Measurements from ENCODE around the gene CCZ1.
A peak's percentile ranks its signal among the peaks of the same experiment; 100 is the strongest.
"Not testable (repeated sequence)": the region's sequence is repeated elsewhere in the genome, so short reads cannot be mapped to it uniquely, and the experiment has no call there.

The CCZ1 gene

DNA sequence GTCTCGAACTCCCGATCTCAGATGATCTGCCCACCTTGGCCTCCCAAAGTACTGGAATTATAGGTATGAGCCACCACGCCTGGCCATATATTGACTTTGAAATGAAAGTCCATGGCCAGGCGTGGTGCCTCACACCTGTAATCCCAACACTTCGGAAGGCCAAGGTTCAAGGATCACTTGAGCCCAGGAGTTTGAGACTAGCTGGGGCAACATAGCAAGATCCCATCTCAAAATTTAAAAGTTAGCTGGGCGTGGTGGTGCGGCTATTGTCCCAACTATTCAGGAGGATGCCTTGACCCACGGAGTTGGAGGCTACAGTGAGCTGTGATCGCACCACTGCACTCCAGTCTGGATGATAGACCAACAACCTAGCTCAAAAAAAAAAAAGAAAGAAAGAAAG lies 6.0 kb upstream of the CCZ1 start:
- DNase-seq (no peak), ATAC-seq (ENCODE audit: insufficient read depth, low read depth) (no peak)
- no peaks in the 10 kb centered on the region for H4K20me1 ChIP-seq (ENCODE audit: insufficient read depth, low read length)
- no peak overlapping the region for H2AFZ ChIP-seq (ENCODE audit: low read depth, low read length)
- H3K27ac ChIP-seq (ENCODE audit: low read length): no peak overlapping the region
- no peaks in the 10 kb centered on the region for H3K36me3 ChIP-seq (ENCODE audit: insufficient read depth, low read length)
- H3K9me3 ChIP-seq (ENCODE audit: insufficient read depth, low read length, severe bottlenecking): no peaks in the 10 kb centered on the region
- no peaks in the 10 kb centered on the region for H3K79me2 ChIP-seq (ENCODE audit: insufficient read depth, low read length)
- H3K4me3 ChIP-seq (ENCODE audit: low read depth in 1 of 2, low read length in 2 of 2): no peak overlapping the region
- no peak overlapping the region for H3K9ac ChIP-seq (ENCODE audit: low read depth, low read length)
- H3K27me3 ChIP-seq (ENCODE audit: insufficient read depth, low read length, poor library complexity): no peaks in the 10 kb centered on the region
- TF ChIP-seq, protein P1, sequence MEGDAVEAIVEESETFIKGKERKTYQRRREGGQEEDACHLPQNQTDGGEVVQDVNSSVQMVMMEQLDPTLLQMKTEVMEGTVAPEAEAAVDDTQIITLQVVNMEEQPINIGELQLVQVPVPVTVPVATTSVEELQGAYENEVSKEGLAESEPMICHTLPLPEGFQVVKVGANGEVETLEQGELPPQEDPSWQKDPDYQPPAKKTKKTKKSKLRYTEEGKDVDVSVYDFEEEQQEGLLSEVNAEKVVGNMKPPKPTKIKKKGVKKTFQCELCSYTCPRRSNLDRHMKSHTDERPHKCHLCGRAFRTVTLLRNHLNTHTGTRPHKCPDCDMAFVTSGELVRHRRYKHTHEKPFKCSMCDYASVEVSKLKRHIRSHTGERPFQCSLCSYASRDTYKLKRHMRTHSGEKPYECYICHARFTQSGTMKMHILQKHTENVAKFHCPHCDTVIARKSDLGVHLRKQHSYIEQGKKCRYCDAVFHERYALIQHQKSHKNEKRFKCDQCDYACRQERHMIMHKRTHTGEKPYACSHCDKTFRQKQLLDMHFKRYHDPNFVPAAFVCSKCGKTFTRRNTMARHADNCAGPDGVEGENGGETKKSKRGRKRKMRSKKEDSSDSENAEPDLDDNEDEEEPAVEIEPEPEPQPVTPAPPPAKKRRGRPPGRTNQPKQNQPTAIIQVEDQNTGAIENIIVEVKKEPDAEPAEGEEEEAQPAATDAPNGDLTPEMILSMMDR (IDR thresholded peaks at IDR 0.05; ENCODE audit: borderline replicate concordance, extremely low read depth, low read length, poor library complexity, severe bottlenecking): no peak
- TF ChIP-seq EZH2 (IDR thresholded peaks at IDR 0.05; ENCODE audit: borderline replicate concordance, low read depth, low read length, severe bottlenecking): no peak
- H3K4me2 ChIP-seq (ENCODE audit: insufficient read depth, low read length): no peak overlapping the region
- H3K4me1 ChIP-seq (ENCODE audit: insufficient read depth, low read length): no peaks in the 10 kb centered on the region

DNA sequence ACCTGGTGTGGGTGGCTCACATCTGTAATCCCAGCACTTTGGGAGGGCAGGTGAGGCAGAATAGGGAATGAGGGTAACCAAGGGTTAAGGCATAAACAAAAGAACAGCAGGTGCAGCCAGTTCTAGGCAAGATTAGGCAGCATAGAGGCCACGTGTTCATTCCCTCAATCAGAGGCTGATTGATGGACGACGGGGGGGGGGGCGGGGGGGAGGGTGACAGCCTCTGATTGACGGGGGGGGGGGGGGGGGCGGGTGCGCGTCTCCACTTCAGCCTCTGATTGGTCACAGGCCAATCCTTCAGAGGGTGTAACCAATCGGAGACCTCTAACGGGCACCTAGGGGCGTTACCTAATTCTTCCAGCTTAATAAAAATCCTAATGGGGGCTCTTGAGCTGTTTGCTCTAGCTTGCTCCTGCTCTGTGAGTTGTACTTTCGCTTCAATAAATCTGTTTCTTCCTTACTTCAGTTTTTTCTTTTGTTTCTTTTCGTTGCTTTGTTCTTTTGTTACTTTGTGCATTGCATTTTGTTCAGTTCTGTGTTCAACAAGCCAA lies 1.1 kb upstream of the CCZ1 start:
- not testable (repeated sequence) for H3K9ac ChIP-seq (ENCODE audit: low read depth, low read length); H3K9me3 ChIP-seq (ENCODE audit: insufficient read depth, low read length, severe bottlenecking); H3K27ac ChIP-seq (ENCODE audit: low read length); DNase-seq; H3K79me2 ChIP-seq (ENCODE audit: insufficient read depth, low read length); H4K20me1 ChIP-seq (ENCODE audit: insufficient read depth, low read length); H3K36me3 ChIP-seq (ENCODE audit: insufficient read depth, low read length); H3K27me3 ChIP-seq (ENCODE audit: insufficient read depth, low read length, poor library complexity); ATAC-seq (ENCODE audit: insufficient read depth, low read depth); H2AFZ ChIP-seq (ENCODE audit: low read depth, low read length)
- Histone ChIP-seq H3K4me1 (ENCODE audit: insufficient read depth, low read length) (peaks cover 13% of the 10 kb centered on the region), H3K4me2 (ENCODE audit: insufficient read depth, low read length) (peak overlapping the region; percentile 56), H3K4me3 (ENCODE audit: low read depth in 1 of 2, low read length in 2 of 2) (peak overlapping the region in 1 of 2 experiments; percentile 56; a peak in 1 of 4 replicates)

DNA sequence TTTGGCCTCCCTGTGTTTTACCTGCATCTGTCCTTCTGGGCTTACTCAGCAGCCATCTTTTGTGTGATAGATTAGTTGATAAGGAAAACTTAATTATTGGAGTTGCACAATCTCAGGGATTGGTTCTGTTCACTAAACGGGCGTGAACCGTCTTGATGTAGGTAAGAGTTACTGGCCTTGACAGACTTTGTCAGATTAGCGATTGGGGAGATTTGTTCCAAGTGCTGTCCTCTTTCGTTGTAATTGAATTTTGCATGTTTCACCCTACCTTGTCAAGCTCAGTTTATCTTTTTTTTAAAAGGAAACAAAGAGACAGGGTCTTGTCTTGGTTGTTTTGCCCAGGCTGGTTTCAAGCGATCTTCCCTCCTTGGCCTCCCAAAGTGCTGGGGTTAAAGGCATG lies 4.5 kb downstream of the CCZ1 start:
- not testable (repeated sequence) for H3K4me2 ChIP-seq (ENCODE audit: insufficient read depth, low read length); H3K27me3 ChIP-seq (ENCODE audit: insufficient read depth, low read length, poor library complexity); ATAC-seq (ENCODE audit: insufficient read depth, low read depth); H3K79me2 ChIP-seq (ENCODE audit: insufficient read depth, low read length); H3K4me3 ChIP-seq (ENCODE audit: low read depth in 1 of 2, low read length in 2 of 2); H3K4me1 ChIP-seq (ENCODE audit: insufficient read depth, low read length); DNase-seq; H3K9ac ChIP-seq (ENCODE audit: low read depth, low read length); H4K20me1 ChIP-seq (ENCODE audit: insufficient read depth, low read length); H3K27ac ChIP-seq (ENCODE audit: low read length); H2AFZ ChIP-seq (ENCODE audit: low read depth, low read length); H3K9me3 ChIP-seq (ENCODE audit: insufficient read depth, low read length, severe bottlenecking)
- H3K36me3 ChIP-seq (ENCODE audit: insufficient read depth, low read length): peaks cover 19% of the 10 kb centered on the region; the same call in 1 of the 2 replicates

DNA sequence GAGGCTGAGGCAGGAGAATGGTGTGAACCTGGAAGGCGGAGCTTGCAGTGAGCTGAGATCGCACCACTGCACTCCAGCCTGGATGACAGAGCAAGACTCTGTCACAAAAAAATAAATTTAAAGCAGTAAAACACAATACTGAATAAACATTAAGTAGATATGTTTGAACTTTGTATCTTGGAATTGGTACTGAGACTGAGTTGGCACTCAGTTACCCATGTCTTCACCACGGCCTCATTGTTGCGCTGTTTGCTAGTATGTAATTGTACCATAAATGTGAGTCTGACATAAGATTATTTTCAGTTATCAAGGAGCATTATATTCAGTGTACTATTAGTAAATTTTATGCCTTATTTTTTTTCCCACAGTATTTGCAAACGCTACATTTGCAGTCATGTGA lies 6.2 kb downstream of the CCZ1 start:
- H3K4me1 ChIP-seq (ENCODE audit: insufficient read depth, low read length); H4K20me1 ChIP-seq (ENCODE audit: insufficient read depth, low read length); H3K27ac ChIP-seq (ENCODE audit: low read length); H2AFZ ChIP-seq (ENCODE audit: low read depth, low read length); H3K79me2 ChIP-seq (ENCODE audit: insufficient read depth, low read length); H3K9me3 ChIP-seq (ENCODE audit: insufficient read depth, low read length, severe bottlenecking); H3K4me3 ChIP-seq (ENCODE audit: low read depth in 1 of 2, low read length in 2 of 2); ATAC-seq (ENCODE audit: insufficient read depth, low read depth); DNase-seq; H3K9ac ChIP-seq (ENCODE audit: low read depth, low read length); H3K4me2 ChIP-seq (ENCODE audit: insufficient read depth, low read length); H3K27me3 ChIP-seq (ENCODE audit: insufficient read depth, low read length, poor library complexity): not testable (repeated sequence)
- H3K36me3 ChIP-seq (ENCODE audit: insufficient read depth, low read length): peaks cover 19% of the 10 kb centered on the region; the same call in 1 of the 2 replicates

DNA sequence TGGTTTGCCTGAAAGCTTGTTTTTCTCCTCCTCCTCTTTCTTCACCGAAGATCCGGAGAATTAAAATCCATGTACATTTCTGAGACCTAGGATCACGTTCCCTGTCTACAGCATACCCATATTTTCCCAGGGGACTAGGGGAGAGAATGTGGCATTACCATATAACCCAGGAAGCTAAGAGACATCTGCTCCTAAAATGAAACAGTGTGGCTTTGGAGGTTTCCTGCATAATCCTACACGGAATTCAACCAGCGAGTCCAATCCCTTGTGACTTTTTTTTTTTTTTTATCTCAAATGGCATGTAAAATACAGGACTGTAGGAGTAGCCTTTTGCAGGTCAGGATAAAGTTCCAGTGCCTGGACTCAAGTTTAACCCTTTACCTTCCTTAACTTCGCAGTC lies 10.3 kb downstream of the CCZ1 start:
- H3K9ac ChIP-seq (ENCODE audit: low read depth, low read length); H3K27me3 ChIP-seq (ENCODE audit: insufficient read depth, low read length, poor library complexity); H3K27ac ChIP-seq (ENCODE audit: low read length); H3K79me2 ChIP-seq (ENCODE audit: insufficient read depth, low read length); H4K20me1 ChIP-seq (ENCODE audit: insufficient read depth, low read length); H3K4me1 ChIP-seq (ENCODE audit: insufficient read depth, low read length); H3K4me3 ChIP-seq (ENCODE audit: low read depth in 1 of 2, low read length in 2 of 2); H3K4me2 ChIP-seq (ENCODE audit: insufficient read depth, low read length); H2AFZ ChIP-seq (ENCODE audit: low read depth, low read length); ATAC-seq (ENCODE audit: insufficient read depth, low read depth); DNase-seq; H3K9me3 ChIP-seq (ENCODE audit: insufficient read depth, low read length, severe bottlenecking): not testable (repeated sequence)
- peaks cover 25% of the 10 kb centered on the region; the same call in 1 of the 2 replicates for H3K36me3 ChIP-seq (ENCODE audit: insufficient read depth, low read length)

DNA sequence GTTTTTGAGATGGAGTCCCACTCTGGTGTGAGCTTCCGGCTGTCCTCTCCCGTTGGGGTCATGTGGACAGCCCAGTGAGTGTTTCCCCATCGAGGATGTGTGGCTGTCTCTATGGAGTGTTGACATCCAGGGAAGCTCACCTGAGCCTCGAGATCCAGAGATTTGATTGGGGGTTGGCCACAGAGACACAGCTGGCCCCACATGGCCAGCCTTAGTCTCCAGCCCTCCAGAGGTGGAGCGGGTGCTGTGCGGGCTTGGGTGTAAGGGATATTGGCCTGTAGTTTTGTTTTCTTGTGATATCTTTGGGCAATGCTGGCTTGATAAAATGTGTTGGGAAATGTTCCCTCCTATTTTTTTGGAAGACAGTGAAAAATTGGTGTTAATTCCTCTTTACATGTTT lies 18.0 kb downstream of the CCZ1 start:
- not testable (repeated sequence) for H2AFZ ChIP-seq (ENCODE audit: low read depth, low read length); H3K79me2 ChIP-seq (ENCODE audit: insufficient read depth, low read length); H3K4me1 ChIP-seq (ENCODE audit: insufficient read depth, low read length); H3K9ac ChIP-seq (ENCODE audit: low read depth, low read length); H3K27me3 ChIP-seq (ENCODE audit: insufficient read depth, low read length, poor library complexity); H3K36me3 ChIP-seq (ENCODE audit: insufficient read depth, low read length); H3K4me2 ChIP-seq (ENCODE audit: insufficient read depth, low read length); H4K20me1 ChIP-seq (ENCODE audit: insufficient read depth, low read length); DNase-seq; ATAC-seq (ENCODE audit: insufficient read depth, low read depth); H3K4me3 ChIP-seq (ENCODE audit: low read depth in 1 of 2, low read length in 2 of 2); H3K27ac ChIP-seq (ENCODE audit: low read length); H3K9me3 ChIP-seq (ENCODE audit: insufficient read depth, low read length, severe bottlenecking)

DNA sequence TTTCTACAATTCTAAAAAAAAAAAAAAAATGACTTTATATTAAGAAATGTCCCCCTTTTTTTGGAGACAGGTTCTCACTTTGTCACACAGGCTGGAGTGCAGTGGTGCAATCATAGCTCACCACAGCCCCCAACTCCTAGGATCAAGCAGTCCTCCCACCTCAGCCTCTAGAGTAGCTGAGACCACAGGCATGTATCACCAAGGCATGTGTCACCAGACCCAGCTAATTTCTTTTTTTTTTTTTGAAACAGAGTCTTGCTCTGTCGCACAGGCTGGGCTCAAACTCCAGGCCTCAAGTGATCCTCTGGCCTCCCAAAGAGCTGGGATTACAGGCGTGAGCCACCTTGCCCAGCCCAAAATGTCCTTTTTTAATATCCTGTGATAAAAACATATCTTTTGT lies 25.6 kb downstream of the CCZ1 start:
- not testable (repeated sequence) for H3K4me1 ChIP-seq (ENCODE audit: insufficient read depth, low read length); H3K4me3 ChIP-seq (ENCODE audit: low read depth in 1 of 2, low read length in 2 of 2); DNase-seq; H3K9ac ChIP-seq (ENCODE audit: low read depth, low read length); H2AFZ ChIP-seq (ENCODE audit: low read depth, low read length); H3K27ac ChIP-seq (ENCODE audit: low read length); H3K4me2 ChIP-seq (ENCODE audit: insufficient read depth, low read length); H3K27me3 ChIP-seq (ENCODE audit: insufficient read depth, low read length, poor library complexity); ATAC-seq (ENCODE audit: insufficient read depth, low read depth); H3K79me2 ChIP-seq (ENCODE audit: insufficient read depth, low read length); H3K9me3 ChIP-seq (ENCODE audit: insufficient read depth, low read length, severe bottlenecking); H4K20me1 ChIP-seq (ENCODE audit: insufficient read depth, low read length); H3K36me3 ChIP-seq (ENCODE audit: insufficient read depth, low read length)
